IMR-90 (cell line): ENCODE results near the gene GRK5. TPM values are rescaled to one million over a fixed set of nuclear protein-coding genes. Genes with fewer than 3 reads are reported as not detected.

Experiments
- ATAC-seq: fragments of 200-7000 bp; cut with Tn5 transposase; 2 replicates; pipeline ENCODE4 v1.9.1; 2020; ENCODE audit warnings: low read depth, mild to moderate bottlenecking, moderate library complexity
- BruUV-seq: library from RNA; stranded (reverse); fragments of 400-500 nt; replicated peaks from 2 replicates; lab custom pipeline; 2021; lab: Mats Ljungman, UMichigan
- CTCF ChIA-PET: fragments of 300-600 bp; formaldehyde crosslinking; extraction: SDS; loops from one replicate; lab custom pipeline; 2021; ENCODE audit warnings: antibody characterized with exemption; lab: Yijun Ruan, JAX
- POLR2A ChIA-PET: fragments of 300-600 bp; sonication (Branson Sonifier 250); formaldehyde crosslinking; loops from one replicate; lab custom pipeline; 2022; ENCODE audit warnings: antibody characterized with exemption; ENCODE audit not compliant: unreplicated experiment; lab: Charles Lee
- DNase-seq: peaks from one replicate; pipeline ENCODE4 v3.0.0; 2013
- H2AFZ ChIP-seq: replicated peaks from 2 replicates; pipeline ENCODE3; 2013; ENCODE audit warnings: low read length, mild to moderate bottlenecking; ENCODE audit not compliant: poor library complexity
- H2AK5ac ChIP-seq: 2 replicates; pipeline ENCODE4 v1.6.1; 2013; ENCODE audit warnings: low read depth, low read length, inconsistent platforms
- H2AK9ac ChIP-seq: replicated peaks from 2 replicates; pipeline ENCODE3; 2013; ENCODE audit warnings: mild to moderate bottlenecking, low read depth, low read length, moderate library complexity; ENCODE audit not compliant: poor library complexity
- H2BK120ac ChIP-seq: 2 replicates; pipeline ENCODE4 v1.6.1; 2013; ENCODE audit warnings: low read depth, low read length, inconsistent platforms
- H2BK15ac ChIP-seq: 3 replicates; pipeline ENCODE4 v1.6.1; 2013; ENCODE audit warnings: low read depth, low read length, inconsistent platforms
- H2BK20ac ChIP-seq: 2 replicates; pipeline ENCODE4 v1.6.1; 2013; ENCODE audit warnings: low read depth, mild to moderate bottlenecking, inconsistent platforms, low read length, moderate library complexity
- H2BK5ac ChIP-seq: 2 replicates; pipeline ENCODE4 v1.6.1; 2013; ENCODE audit warnings: mild to moderate bottlenecking, low read depth, low read length, inconsistent platforms; ENCODE audit not compliant: poor library complexity, severe bottlenecking
- H3K14ac ChIP-seq: replicated peaks from 2 replicates; pipeline ENCODE4 v1.6.1; 2013; ENCODE audit warnings: low read depth, low read length, inconsistent platforms
- H3K18ac ChIP-seq: 2 replicates; pipeline ENCODE4 v1.6.1; 2013; ENCODE audit warnings: low read depth, low read length, control low read depth
- H3K23ac ChIP-seq: 2 replicates; pipeline ENCODE4 v1.6.1; 2013; ENCODE audit warnings: low read depth, low read length, inconsistent platforms
- H3K27ac ChIP-seq: 2 replicates; pipeline ENCODE4 v1.5.1; 2013; ENCODE audit warnings: mild to moderate bottlenecking, control low read depth, low read length; ENCODE audit not compliant: insufficient read depth
- H3K27me3 ChIP-seq: 2 replicates; pipeline ENCODE4 v1.6.1; 2013; ENCODE audit warnings: low read length; ENCODE audit not compliant: control insufficient read depth, insufficient read depth
- H3K36me3 ChIP-seq: 2 replicates; pipeline ENCODE4 v1.6.1; 2013; ENCODE audit warnings: low read length, mixed read lengths; ENCODE audit not compliant: control insufficient read depth, insufficient read depth
- H3K4ac ChIP-seq: 2 replicates; pipeline ENCODE4 v1.6.1; 2013; ENCODE audit warnings: low read depth, low read length, inconsistent platforms
- H3K4me1 ChIP-seq: 2 replicates; pipeline ENCODE4 v1.6.1; 2013; ENCODE audit warnings: low read length, mixed read lengths; ENCODE audit not compliant: control insufficient read depth, insufficient read depth
- H3K4me2 ChIP-seq: 2 replicates; pipeline ENCODE4 v1.6.1; 2013; ENCODE audit warnings: low read depth, mild to moderate bottlenecking, control low read depth, low read length, moderate library complexity
- H3K4me3 ChIP-seq: 2 replicates; pipeline ENCODE4 v1.5.1; 2013; ENCODE audit warnings: low read depth, mild to moderate bottlenecking, control low read depth, low read length, moderate library complexity; ENCODE audit not compliant: insufficient read depth
- H3K56ac ChIP-seq: 2 replicates; pipeline ENCODE4 v1.6.1; 2013; ENCODE audit warnings: low read length, inconsistent platforms; ENCODE audit not compliant: insufficient read depth; ENCODE audit errors: extremely low read depth
- H3K79me1 ChIP-seq, 2 experiments: 2 replicates each; pipeline ENCODE4 v1.6.1; 2013; ENCODE audit warnings: low read length in 2 of 2, inconsistent platforms in 1 of 2, low read depth in 1 of 2
- H3K9ac ChIP-seq: 2 replicates; pipeline ENCODE4 v1.6.1; 2013; ENCODE audit warnings: low read depth, low read length, control low read depth
- H3K9me1 ChIP-seq: 2 replicates; pipeline ENCODE4 v1.6.1; 2013; ENCODE audit warnings: low read length, inconsistent platforms; ENCODE audit not compliant: insufficient read depth
- H3K9me3 ChIP-seq: 2 replicates; pipeline ENCODE4 v1.6.1; 2013; ENCODE audit warnings: low read length; ENCODE audit not compliant: control insufficient read depth, insufficient read depth
- H4K20me1 ChIP-seq: 2 replicates; pipeline ENCODE4 v1.6.1; 2013; ENCODE audit warnings: low read length, inconsistent platforms; ENCODE audit not compliant: insufficient read depth
- H4K5ac ChIP-seq: 2 replicates; pipeline ENCODE4 v1.6.1; 2013; ENCODE audit warnings: mild to moderate bottlenecking, low read depth, low read length, control low read depth
- H4K8ac ChIP-seq, 2 experiments: 2 replicates each; pipeline ENCODE4 v1.6.1; 2013; ENCODE audit warnings: low read depth in 2 of 2, low read length in 2 of 2, control low read depth in 1 of 2, inconsistent platforms in 1 of 2
- H4K91ac ChIP-seq: 2 replicates; pipeline ENCODE4 v1.6.1; 2013; ENCODE audit warnings: low read depth, low read length, inconsistent platforms; ENCODE audit not compliant: insufficient read depth
- CHD1 ChIP-seq: IDR thresholded peaks from 2 replicates; pipeline ENCODE4 v1.6.1; 2012; ENCODE audit warnings: low read depth, low read length, improper control_type of control experiment
- MAZ ChIP-seq: IDR thresholded peaks from 2 replicates; pipeline ENCODE4 v1.6.1; 2012; ENCODE audit warnings: low read depth, mild to moderate bottlenecking, low read length, improper control_type of control experiment, moderate library complexity, borderline replicate concordance
- WGBS, 2 experiments: methylation state at CpG; one replicate each; pipeline versions ENCODE4 v1.1.5 to v1.1.7; 2013; ENCODE audit warnings: missing lambda C conversion rate in 2 of 2; ENCODE audit not compliant: insufficient read length in 1 of 2; ENCODE audit errors: extremely low coverage in 2 of 2; 5-methylcytosine and 5-hydroxymethylcytosine counted together
- dilution Hi-C: fragments of 300-500 bp; cut with HindIII; formaldehyde crosslinking; loops from one replicate; pipeline ENCODE4 v1.14.3; 2018; ENCODE audit warnings: low sequenced_read_pairs; ENCODE audit not compliant: unreplicated experiment
- in situ Hi-C: fragments of 300-500 bp; cut with MboI; formaldehyde crosslinking; loops from 3 replicates; pipeline ENCODE4 v1.14.3; 2019; ENCODE audit warnings: low sequenced_read_pairs, inconsistent platforms, mixed read lengths
- intact Hi-C: fragments of 100-400 bp; cut with micrococcal nuclease; formaldehyde crosslinking; loops from 2 replicates; pipeline ENCODE4 v1.10.0; 2022
- polyA plus RNA-seq, 3 experiments: library from polyadenylated mRNA; depleted of rRNA; stranded (reverse); fragments of >200 nt; gene quantifications; 2 replicates each; pipeline ENCODE4 v1.2.3, GENCODE V29; 2012; ENCODE audit warnings: low replicate concordance in 1 of 3
- total RNA-seq: library from RNA; depleted of rRNA; stranded (reverse); fragments of >200 nt; gene quantifications from 2 replicates; pipeline ENCODE4 v1.2.3, GENCODE V29; 2012

GRK5 gene
- total and polyA plus RNA-seq, 2 of the 4 experiments (the other 2 are of a cell fraction): 12.9 to 16.3 TPM

DNA sequence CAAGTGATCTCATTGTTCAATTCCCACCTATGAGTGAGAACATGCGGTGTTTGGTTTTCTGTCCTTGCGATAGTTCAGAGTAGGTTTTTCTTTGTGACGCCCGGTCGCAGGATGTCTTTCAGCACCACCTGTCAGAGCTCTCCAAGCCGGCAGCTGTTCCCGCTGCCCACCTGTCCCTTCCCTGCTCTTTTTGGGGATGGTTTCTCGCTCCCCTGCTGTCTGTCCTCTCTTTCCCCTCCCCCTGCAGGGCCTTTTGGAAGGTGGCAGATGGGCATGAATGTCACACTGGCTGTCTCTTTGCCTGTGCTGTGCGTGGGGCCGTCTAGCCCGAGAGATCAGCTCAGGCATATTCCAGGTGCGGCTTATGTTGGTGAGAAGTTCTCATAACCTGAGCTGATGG lies 137.0 kb downstream of the GRK5 start:
- POLR2A ChIA-PET: no interaction called here

More for the DNA sequence above, 137.0 kb downstream of the GRK5 start:
- no peak overlapping the region for H3K23ac ChIP-seq
- DNase-seq (no peak), ATAC-seq (no peak)
- intact Hi-C loops: no loop called here
- H2AK5ac ChIP-seq: no peak overlapping the region
- H4K91ac ChIP-seq: no peak overlapping the region
- peaks cover 28% of the 10 kb centered on the region for H3K4me1 ChIP-seq
- H4K20me1 ChIP-seq: peaks cover 81% of the 10 kb centered on the region
- no peak overlapping the region for H3K4me2 ChIP-seq
- H2AFZ ChIP-seq: no peak overlapping the region
- no peak overlapping the region for H4K5ac ChIP-seq
- dilution Hi-C loops: no loop called here
- no peak overlapping the region for H3K27ac ChIP-seq
- H3K4ac ChIP-seq: no peak overlapping the region
- no peak overlapping the region for H3K4me3 ChIP-seq
- H2BK120ac ChIP-seq: no peak overlapping the region
- WGBS, 2 experiments: no CpG with 5 or more reads among the region's 12 CpGs
- H3K18ac ChIP-seq: no peak overlapping the region
- CTCF ChIA-PET: interaction anchor here (1.0 kb wide), 1 partner anchor 137 kb away, joined by 4 read pairs; the partner anchor contains the start of gene GRK5
- no peak overlapping the region for H3K14ac ChIP-seq
- H3K27me3 ChIP-seq: no peaks in the 10 kb centered on the region
- BruUV-seq: no TSS peak
- H2BK20ac ChIP-seq: no peak overlapping the region
- in situ Hi-C loops: no loop called here
- no peak overlapping the region for H4K8ac ChIP-seq
- H3K36me3 ChIP-seq: peaks cover 45% of the 10 kb centered on the region
- no peak overlapping the region for H3K9ac ChIP-seq
- no peak overlapping the region for H2BK5ac ChIP-seq
- peaks cover 37 to 83% of the 10 kb centered on the region in 2 experiments; a peak in 3 of 4 replicates for H3K79me1 ChIP-seq
- no peak overlapping the region for H2BK15ac ChIP-seq
- peak overlapping the region; percentile 15 for H2AK9ac ChIP-seq
- peaks cover 32% of the 10 kb centered on the region for H3K9me1 ChIP-seq
- no peaks in the 10 kb centered on the region for H3K9me3 ChIP-seq
- TF ChIP-seq MAZ (no peak), CHD1 (no peak)
- H3K56ac ChIP-seq: no peak overlapping the region
